ENCODE results near the gene ARHGAP15.

The ARHGAP15 gene

DNA sequence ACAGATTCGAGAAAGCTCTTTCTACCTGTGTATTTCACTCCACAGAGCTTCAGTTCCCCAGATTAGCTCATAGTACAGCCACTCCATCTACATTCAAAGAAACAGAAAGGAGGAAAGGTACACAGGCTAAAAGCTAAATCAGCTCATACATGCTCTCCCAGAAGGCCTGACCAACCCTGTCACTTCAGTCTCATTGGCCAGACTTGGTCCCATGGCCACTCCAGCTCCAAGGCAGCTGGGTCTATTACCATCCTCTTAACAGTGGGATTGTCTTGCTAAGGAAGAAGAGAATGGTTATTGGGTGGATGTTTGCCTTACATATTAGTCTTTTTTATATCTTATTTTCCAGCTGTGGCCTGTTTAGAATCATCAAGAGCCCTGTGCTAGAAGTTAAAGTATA is 572.6 kb downstream of the ARHGAP15 start:
- no peak overlapping the region for H3K4me3 ChIP-seq (ENCODE audit: low read depth, low read length)

DNA sequence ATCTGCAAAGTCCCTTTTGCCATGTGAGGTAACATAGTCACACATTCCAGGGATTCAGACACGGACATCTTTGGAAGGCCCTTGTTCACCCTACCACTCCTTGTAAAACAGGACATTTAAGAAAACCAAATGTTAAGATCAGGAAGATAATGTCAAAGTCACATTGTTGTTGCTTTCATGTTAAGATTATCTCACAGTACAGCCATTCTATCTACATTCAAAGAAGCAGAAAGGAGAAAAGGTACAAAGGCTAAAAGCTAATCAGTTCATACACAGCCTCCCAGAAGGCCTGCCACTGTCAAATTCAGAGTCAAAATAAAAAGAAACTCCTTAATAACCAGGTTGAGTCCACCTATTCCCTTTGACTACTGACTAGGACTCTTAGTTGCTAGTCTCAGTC is 573.7 kb downstream of the ARHGAP15 start:
- no peak overlapping the region for H3K4me3 ChIP-seq (ENCODE audit: low read depth, low read length)

DNA sequence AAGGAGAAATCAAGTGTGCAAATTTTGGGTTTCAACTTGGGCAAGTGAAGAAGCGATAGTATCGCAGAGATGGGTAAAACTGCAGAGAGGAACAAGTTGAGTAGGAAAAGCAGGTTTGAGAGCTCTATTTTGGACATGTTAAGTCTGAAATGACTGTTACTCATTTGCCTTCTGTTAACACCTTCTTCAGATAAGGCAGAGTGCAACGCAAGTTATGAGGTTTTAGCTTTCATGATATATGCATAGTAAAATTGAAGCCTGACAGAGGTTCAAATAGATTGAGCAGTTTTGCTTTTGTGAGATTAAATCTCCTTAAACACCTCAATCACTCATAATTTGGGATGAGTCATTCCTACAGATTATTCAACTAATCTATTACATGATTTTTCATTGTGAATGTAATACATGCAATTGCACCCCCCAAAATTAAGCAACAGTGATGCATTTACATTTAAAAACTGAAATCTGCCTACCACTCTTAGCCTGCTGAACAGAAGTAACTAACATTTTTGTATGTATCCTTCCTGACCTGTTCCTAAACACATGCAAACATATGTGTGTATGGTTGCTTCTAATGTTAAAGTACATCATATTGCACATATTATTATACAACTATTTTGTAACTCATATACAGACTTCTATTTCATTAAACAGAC is 575.4 kb downstream of the ARHGAP15 start:
- no peak overlapping the region for H3K4me3 ChIP-seq (ENCODE audit: low read depth, low read length)

DNA sequence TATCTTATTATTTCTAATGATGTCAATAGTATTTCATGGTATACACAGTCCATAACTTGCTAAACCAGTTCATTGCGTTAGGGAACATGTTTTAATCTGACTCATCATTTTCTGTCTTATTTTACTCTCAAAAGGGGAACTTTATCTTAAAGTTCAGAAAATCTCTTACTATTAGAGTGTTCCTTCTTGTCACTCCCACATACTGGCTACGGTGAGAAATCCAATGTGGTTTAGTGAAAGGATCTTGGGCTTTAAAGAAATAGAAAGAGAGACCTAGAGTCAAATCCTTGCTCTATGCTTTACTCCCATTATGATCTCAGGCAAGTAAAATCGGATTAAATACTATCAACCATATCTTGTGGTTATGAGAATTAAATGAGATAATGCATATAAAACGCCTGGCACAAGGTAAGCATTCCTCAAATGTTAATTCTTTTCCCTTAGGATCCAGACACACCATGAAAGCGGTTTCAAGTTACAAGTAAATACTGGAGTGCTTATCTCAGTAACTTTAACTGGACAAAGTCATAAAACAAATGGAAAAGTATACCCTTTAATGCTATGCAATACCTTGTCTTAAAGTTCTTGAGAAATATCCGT is 576.0 kb downstream of the ARHGAP15 start:
- H3K4me3 ChIP-seq (ENCODE audit: low read depth, low read length): no peak overlapping the region

DNA sequence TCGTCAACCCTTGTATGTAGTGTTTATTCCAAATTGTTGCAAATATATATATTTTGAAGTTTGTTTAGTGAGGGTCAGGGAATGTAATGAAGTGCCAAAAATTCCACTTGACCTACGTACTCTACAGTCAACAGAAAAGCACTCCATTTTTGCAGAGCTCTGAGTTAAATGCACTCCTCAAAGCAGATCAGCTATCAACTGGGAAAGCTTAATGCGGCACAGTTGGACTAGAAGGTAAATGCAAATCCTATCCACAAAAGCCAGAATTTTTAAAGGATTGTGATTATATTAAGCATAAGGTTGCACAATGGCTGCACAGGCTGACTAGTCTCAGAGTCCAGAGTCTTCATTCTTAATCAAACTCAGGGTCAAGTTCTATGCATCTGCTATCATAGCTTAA is 577.1 kb downstream of the ARHGAP15 start:
- H3K4me3 ChIP-seq (ENCODE audit: low read depth, low read length): no peak overlapping the region

DNA sequence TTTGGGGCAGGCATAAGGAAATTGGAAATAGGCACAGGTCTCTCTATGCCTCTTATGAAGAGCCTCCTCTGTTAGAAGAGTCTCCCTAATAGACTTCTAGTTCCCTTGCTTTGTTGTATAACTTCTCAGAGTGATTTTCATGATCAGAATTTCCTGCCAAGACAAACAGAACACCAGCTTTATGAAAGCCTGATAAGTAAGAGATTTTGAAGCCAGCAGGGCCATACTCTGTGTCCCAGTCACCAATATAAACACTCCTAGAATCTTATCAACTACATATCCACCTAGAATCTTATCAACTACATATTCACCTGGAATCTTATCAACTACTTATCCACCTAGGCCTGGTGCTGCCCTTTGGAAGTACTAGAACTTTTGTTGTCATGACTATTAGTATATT is 579.5 kb downstream of the ARHGAP15 start:
- no peak overlapping the region for H3K4me3 ChIP-seq (ENCODE audit: low read depth, low read length)

DNA sequence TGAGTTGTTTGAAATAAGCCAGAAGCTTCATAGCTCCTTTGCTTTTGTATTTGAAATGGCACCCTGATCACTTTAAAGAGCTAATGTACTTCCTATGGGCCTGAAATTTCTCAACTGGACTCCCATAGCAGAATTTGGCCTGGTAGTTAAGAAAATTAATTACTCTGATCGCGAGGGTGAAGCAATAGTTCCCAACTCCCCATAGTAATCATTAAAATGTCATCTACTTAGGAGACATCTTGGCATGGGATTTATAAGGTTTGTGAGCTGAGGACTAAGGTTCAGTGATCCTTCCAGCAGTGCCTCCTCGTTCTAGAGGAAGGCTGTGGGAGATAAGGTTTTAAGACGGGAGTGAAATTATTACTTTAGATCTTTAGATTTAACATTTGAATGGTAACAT is 581.0 kb downstream of the ARHGAP15 start:
- no peak overlapping the region for H3K4me3 ChIP-seq (ENCODE audit: low read depth, low read length)

DNA sequence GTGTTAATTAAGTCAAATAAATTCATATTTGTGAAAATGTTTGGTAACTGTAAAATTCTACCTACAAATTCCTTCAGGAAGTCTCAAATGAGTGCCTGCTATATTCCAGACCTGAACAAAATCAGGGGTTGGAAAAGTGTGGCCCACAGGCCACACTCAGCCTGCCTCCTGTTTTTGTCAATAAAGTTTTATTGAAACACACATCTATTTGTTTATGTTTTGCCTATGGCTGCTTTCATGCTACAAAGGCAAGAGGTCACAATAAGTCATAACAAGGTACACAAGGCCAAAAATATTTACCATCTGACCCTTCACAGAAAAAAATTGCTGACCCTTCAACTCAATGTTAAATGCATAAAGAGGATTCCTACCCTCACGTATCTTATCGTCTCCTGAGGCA is 581.7 kb downstream of the ARHGAP15 start:
- no peak overlapping the region for H3K4me3 ChIP-seq (ENCODE audit: low read depth, low read length)

DNA sequence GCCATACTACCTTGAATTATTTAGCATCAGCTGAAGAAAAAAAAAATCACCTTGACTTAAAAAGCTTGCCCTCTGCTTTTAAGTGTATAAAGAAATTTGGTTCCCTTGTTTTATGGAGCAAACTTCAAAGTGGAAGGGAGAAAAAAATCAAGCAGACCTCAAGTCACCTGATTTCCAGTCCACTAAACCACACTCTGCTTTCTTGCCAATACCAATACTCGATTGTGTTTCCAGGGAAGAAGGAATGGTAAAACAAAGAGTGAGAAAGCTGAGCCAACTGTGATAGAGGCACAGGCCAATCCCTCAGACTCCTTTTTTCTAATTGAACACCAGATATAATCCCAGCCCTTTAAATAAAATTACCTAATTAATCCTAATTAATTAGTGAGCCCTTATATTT is 587.3 kb downstream of the ARHGAP15 start:
- H3K4me3 ChIP-seq (ENCODE audit: low read depth, low read length): no peak overlapping the region

DNA sequence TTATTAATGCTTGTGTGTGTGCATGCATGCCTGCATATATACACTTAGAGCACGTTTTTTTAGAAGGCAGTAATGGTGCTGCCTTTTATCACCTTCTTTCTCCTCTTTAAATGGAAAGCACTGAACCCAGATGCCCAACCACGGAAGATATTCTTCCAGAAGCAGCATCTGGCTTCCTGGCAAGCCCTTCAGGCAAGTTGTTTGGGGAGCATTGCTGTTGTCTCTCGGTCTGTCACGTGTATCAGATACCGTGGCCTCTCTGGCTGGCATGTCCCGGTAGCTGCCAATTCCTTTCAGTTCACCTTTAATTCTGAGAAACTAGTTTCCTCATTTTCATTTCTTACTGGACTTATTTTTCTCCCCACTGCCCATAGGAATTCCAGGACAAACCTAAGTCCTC is 587.8 kb downstream of the ARHGAP15 start:
- no peak overlapping the region for H3K4me3 ChIP-seq (ENCODE audit: low read depth, low read length)

DNA sequence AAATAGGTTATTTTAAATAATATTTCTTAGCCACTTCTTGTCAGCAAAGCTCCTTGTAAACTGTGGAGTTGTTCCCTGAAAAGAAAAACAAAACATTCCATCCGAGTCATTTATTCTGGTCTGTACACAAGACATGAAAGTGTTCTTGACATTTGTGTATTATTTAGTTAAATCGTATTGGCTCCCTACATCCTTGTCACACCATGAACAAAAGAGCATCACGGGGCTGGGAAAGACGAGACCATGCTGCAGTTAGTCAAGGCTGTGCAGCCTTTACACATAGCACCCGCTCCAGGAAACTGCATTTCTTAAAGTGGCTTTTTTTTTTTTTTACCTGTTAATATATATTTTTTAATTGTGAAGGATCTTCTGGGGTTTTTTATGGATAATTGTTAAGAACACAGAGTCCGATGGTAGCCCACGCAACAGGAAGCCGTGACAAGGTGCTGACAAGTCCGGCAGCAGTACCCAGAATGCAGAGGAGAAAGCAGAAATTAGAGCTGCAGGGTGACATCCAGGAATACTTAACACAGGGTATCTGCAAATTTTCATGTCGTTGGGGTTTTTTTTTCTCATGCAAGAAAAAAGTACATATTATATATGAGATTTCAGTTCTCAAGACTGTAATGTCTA is 588.4 kb downstream of the ARHGAP15 start:
- no peak overlapping the region for H3K4me3 ChIP-seq (ENCODE audit: low read depth, low read length)

DNA sequence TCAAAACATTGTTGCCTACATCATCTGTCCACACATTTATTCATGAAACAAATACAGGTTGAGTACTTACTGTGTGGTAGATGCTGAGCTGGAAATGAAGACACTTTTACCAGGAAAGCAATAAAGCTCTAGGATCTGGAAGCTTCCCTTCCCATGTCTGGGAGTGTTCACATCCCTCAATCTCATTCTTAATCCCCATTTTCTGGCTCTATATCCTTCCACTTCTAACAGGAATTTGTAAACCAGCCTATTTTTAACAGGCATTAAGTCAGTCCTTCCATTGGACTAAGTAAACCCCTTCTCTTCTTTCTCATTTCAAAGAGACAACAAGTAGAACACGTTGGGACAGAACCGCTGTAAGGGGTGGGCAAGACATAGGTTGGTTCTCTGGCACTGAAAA is 589.5 kb downstream of the ARHGAP15 start:
- no peak overlapping the region for H3K4me3 ChIP-seq (ENCODE audit: low read depth, low read length)

DNA sequence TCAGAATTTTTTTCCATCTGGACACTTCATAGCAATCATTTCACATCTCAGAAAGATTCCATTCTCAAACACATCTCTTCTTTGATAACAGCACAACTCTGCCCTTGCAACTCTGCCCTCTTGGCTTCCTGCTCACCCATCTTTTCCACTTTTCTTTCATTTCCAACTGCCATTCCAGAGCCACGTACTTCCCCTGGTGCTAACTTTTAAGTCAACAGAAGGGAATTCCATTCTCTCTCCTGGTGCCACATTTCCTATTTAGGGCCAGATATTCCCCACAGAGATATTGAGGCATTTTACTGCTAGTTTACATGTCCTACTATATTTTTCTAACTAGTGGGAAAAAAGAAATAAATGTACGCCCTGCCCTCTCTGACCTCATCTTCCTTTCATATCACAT is 590.2 kb downstream of the ARHGAP15 start:
- no peak overlapping the region for H3K4me3 ChIP-seq (ENCODE audit: low read depth, low read length)

DNA sequence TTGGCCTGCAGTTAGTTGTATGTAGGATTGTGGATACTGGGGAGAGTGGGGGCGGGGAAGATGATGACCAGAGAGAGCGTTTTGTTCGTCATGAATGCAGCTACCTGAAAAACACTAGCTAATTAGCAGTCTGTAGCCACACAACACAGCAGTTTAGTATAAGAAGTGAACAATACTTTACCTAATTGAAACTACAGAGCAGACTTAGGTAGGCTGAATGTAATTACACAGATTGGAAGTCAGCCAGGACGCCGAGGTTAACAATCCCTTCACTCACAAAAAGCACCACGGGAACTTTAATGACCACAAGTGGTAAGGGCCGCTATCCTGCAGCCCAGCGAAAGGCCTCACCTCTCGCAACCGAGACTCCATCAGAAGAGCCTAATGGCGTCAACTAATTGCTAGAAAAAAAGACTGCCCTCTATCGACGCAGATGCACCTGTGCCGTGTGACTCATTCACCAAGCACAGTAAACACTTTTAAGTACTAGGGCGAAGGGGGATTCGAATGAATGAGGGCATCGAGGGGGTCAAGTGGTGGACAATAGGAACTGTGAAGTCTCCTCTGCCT is 591.0 kb downstream of the ARHGAP15 start:
- no peak overlapping the region for H3K4me3 ChIP-seq (ENCODE audit: low read depth, low read length)

DNA sequence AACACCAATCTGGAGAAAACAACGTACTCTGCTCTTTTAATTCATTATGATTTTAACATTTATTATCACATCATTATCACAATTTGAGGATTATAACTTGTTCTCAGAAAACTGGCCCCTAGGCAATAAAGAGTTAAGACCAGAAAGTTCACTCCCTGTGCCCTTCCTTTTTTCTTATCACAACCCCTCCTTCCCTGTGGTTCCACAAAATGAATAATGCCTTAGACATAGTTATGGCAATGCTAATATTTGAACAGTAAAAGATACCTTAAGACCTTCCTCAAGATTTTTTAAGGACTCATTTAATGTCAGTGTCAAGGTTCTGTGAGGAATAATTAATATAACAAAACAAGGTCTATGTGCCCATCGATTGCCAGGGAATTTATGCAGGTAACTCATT is 596.2 kb downstream of the ARHGAP15 start:
- H3K4me3 ChIP-seq (ENCODE audit: low read depth, low read length): no peak overlapping the region

DNA sequence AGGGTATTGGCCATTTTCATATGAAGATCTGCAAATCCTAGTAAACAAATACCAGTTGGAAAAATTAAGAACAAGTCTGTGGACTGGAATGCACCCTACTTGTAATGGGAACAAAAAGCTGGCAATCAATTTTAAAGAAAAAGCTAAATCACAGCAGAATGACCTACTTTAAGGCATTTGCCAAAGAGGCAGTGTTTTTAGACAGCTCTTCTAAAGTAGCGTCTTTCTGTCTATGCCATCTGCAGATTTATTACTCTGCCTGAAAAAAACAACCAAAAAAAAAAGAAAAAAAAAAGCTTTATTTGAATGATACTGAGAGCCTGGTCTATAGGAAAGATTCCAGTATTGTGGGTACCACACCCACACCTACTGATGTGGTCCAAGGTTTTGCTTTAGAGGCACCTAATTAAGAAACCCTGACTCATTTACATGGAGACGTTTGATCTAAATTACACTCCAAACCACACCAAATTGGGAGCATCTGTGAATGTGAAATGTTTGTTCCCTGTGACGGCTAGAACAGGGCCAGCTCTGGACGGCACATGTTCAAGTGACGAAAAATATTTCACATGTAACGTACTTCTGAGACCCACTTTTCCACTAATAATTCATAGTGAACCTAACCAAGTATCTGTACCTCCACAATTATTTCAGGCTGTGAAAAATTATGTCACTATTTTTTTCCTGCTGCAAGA is 597.1 kb downstream of the ARHGAP15 start:
- no peak overlapping the region for H3K4me3 ChIP-seq (ENCODE audit: low read depth, low read length)

DNA sequence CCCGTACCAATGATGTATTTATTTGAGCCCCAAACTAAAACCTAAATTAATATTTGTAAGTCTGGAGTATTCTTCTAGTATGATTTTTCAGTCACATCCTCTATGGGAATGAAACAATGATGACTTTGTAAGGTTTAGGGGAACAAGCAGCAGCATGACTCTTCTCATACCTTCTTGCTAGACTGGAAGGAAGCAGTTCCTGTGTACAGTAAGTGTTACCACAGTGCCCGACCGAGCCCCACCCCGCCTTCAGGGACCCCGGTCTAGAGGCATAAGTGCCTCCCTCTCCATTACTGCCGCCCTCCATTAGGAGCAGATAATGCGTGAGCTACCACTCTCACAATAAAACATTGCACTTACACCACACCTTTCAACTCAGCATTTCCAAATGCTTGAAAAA is 599.3 kb downstream of the ARHGAP15 start:
- H3K4me3 ChIP-seq (ENCODE audit: low read depth, low read length): no peak overlapping the region

DNA sequence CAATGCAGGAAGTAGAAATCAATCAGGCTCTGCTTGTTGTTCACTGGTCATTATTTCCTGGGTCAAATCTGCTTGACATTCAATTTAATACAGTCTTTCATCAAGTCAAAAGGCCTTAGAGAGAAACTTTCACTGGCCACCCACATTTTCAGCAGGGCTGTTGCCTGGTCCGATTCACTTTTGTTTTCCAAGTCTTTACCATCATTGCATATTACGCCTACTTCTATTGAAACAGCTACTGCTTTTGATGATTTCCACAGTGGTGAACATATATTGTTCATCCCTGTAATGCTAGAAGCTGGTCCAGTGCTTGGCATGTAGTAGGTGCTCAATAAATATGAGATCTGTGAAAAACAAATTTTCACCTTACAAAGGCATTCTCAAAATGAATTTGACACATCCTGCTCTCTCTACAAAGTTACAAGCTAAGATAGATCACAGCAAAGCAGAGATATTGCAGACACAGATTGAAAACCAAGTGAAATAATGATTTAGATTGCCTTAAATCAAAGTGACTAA is 600.1 kb downstream of the ARHGAP15 start:
- no peak overlapping the region for H3K4me3 ChIP-seq (ENCODE audit: low read depth, low read length)

DNA sequence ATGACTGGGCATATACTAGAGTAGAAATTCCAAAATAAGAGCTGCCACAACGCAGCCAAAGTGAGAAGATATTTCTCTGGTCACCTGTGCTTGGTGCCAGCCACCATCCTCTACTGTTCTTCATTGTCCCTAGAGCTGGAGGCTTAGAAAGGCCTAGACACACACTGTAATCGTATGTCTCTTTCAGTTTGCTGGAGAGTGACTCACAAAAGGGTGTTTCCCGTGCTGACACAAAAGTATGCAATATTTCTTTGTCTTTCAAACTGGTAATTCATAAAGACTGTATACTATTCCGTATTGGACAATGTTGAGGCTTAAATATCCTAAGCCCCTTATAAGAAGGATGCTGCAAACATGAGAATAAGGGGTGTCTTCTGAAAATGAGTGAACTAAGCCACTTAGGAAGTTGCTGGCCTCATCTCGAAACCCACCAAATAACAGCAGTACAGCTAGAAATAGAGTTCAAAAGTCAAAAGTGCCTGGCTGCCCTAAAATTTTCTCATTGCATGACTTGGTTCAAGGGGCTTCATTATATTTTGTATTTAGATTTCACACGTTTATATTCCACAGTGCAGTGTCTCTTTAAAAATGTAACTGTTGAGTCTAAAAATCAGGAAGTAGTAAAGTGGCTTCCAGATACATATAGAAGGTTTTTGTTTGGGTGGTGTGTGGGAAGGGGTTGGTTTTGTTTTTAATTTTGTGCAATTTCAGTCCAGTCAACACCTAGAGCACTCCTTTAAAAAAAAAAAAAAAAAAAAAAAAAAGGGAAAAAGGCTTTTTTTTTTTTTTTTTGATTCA is 601.1 kb downstream of the ARHGAP15 start:
- no peak overlapping the region for H3K4me3 ChIP-seq (ENCODE audit: low read depth, low read length)

DNA sequence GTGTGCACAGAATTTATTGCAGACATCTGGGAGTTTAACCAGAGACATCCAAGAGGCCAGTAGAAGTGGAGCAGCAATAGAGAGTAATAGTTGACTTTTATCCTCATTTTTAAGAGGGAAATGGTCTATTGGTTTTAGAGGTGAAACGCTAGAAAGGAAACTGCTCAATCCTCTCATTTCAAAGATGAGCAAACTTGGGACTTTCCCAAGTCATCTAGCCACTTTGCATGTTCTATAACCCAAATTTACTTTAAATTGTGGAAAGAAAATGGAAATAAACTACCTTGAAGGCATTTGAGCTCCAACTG is 601.7 kb downstream of the ARHGAP15 start:
- H3K4me3 ChIP-seq (ENCODE audit: low read depth, low read length): no peak overlapping the region

DNA sequence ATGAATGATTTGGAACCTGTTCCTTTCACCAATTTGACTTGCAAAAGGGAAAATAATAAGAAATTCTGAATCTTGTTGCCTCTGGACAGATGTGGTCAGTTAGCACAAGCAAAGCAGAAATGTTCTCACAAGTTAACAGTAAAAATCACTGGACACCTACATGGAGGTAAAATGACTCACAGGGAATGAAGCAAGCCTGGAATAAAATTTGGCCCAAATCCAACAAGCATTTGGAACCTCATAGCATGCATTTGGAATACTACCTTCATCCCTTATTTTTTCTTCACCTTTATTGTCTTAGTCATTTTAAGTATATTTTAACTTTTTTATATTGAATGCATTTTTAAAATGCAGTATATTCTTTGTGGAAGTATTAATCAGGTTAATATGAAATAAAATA is 602.9 kb downstream of the ARHGAP15 start:
- no peak overlapping the region for H3K4me3 ChIP-seq (ENCODE audit: low read depth, low read length)

Measured in iPS-11a (cell line).